Tibial nerve (tissue), 4 donors: ENCODE results near the gene SALL4.

Source experiments
- EP300 ChIP-seq, 2 donors: sonication (generic); formaldehyde crosslinking; IDR thresholded peaks; one replicate each; pipeline ENCODE4 v1.6.1; 2017; ENCODE audit warnings: antibody characterized with exemption in 2 of 2, mild to moderate bottlenecking in 1 of 2
- POLR2A ChIP-seq, 2 donors: fragments of 450-650 bp; IDR thresholded peaks; one replicate each; pipeline ENCODE4 v1.6.1; 2017; ENCODE audit warnings: antibody characterized with exemption in 2 of 2, mild to moderate bottlenecking in 2 of 2, moderate library complexity in 2 of 2
- TF ChIP-seq, protein P1 (sequence below), 5 experiments: fragments of 200-600 bp in 3 of 5; fragments of 450-650 bp in 2 of 5; sonication (generic) in 3 of 5; IDR thresholded peaks; one replicate each; pipeline ENCODE4 v1.5.1; 2016 to 2019; ENCODE audit warnings: antibody characterized with exemption in 5 of 5, mild to moderate bottlenecking in 3 of 5, moderate library complexity in 2 of 5

DNA sequence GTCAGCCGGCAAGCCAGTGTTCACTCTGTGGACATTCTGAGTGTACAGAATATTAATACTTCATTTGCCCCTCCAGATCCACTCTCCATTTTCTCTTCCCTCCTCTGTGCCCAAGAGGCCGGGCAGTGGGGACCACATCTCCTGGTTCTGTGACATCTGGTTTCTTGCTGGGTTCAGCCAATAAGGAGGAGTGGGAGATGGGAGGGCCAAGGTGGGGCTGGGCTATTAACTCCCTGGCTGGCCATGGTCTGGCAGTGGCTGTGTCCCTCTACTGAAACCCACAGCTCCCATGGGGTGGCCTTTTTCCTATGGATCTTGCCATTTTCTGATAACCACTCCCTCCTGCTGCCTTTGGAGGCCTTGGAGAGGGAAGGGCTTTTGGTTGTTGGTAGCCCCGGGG, 30.0 kb upstream of the SALL4 start:
- TF ChIP-seq POLR2A (IDR thresholded peaks at IDR 0.05) (no peak), EP300 (IDR thresholded peaks at IDR 0.05) (no peak)
- TF ChIP-seq, protein P1, sequence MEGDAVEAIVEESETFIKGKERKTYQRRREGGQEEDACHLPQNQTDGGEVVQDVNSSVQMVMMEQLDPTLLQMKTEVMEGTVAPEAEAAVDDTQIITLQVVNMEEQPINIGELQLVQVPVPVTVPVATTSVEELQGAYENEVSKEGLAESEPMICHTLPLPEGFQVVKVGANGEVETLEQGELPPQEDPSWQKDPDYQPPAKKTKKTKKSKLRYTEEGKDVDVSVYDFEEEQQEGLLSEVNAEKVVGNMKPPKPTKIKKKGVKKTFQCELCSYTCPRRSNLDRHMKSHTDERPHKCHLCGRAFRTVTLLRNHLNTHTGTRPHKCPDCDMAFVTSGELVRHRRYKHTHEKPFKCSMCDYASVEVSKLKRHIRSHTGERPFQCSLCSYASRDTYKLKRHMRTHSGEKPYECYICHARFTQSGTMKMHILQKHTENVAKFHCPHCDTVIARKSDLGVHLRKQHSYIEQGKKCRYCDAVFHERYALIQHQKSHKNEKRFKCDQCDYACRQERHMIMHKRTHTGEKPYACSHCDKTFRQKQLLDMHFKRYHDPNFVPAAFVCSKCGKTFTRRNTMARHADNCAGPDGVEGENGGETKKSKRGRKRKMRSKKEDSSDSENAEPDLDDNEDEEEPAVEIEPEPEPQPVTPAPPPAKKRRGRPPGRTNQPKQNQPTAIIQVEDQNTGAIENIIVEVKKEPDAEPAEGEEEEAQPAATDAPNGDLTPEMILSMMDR (IDR thresholded peaks at IDR 0.05): no peak
